ENCODE measurements around the gene CASK. TPM values are rescaled to one million over a fixed set of nuclear protein-coding genes. Genes with fewer than 3 reads are reported as not detected.
"Not testable (repeated sequence)": the region's sequence is repeated elsewhere in the genome, so short reads cannot be mapped to it uniquely, and the experiment has no call there.

Gene CASK
- total RNA-seq, 2 donors from 2014 or later: 35.6 to 95.6 TPM

DNA sequence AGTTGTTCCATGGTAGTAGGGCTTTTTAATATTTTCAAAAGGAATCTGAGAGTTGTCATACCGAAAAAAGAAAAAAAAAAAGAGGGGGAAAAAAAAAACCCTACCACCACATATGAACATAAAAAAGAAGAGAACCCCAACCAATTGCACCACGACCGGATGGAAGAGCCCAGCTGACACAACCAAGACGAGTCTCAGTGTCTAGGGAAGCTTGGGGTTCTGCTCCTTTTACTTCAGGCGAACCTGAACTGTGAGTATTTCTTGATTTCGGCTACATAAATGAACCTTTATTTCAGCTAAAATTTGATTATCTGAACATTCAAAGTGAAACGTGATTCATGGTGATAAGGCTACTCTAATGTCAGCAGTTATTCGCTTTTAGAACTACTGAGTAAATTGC is 234.5 kb downstream of the CASK start, which contains the start of gene GPR34:
Gene GPR34, plus strand, starts transcription at position 139 of the 400 bp plus-strand sequence. CDS start 6,661 bp downstream, outside the sequence.
- H3K27ac Mint-ChIP-seq: peak within 1 kb of the TSS; percentile 36
- peak; percentile 79 for ATAC-seq (replicated peaks)
- H3K27me3 Mint-ChIP-seq: no peaks in the 10 kb centered on the region
- H3K9me3 Mint-ChIP-seq: no peaks in the 10 kb centered on the region
- peaks cover 5% of the 10 kb centered on the region for H3K36me3 Mint-ChIP-seq (ENCODE audit: low read depth)
- peak within 1 kb of the TSS; percentile 27 for H3K4me3 Mint-ChIP-seq
- H3K4me1 Mint-ChIP-seq: peaks cover 11% of the 10 kb centered on the region

DNA sequence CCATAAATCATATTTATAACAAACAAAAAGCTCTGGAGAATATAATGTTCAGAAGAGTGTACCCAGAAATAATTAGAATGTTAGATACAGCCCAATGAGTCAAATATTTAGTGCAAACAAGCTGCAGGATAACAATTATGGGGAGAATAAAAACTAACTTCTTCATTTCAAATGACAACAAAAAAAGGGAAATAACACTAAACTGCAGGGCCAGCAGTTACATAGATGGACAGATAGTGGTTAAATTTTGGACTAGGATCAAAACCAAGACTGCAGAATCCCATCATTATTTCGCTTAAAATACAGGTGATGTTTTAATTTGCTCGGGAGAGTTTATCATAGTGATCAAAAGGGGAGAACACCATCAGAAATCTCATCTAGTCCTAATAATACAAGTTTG is 235.2 kb downstream of the CASK start:
- ATAC-seq (replicated peaks): no peak
- Mint-ChIP-seq H3K36me3 (ENCODE audit: low read depth) (no peaks in the 10 kb centered on the region), H3K27me3 (no peaks in the 10 kb centered on the region), H3K9me3 (no peaks in the 10 kb centered on the region), H3K27ac (no peak overlapping the region), H3K4me3 (peak overlapping the region; percentile 27), H3K4me1 (peaks cover 8% of the 10 kb centered on the region)

DNA sequence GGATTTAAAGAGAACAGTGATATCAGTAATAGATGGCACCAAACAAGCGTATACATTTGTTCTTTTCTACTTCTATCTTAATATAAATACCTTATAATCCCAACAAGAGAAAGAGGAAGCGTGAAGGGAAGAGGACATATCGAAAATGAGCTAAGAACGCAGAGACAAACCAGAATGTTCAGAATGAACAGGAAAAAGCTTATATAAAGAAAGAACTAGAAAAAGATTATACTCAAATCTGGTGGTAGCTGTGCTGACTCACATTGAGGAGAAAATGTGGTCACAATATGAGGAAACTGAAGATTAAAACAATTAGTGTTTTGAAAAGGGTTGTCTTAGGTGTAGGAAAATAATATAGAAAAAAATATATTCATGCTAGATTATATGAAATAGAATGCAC is 236.6 kb downstream of the CASK start:
- Mint-ChIP-seq H3K4me3 (no peak overlapping the region), H3K27ac (no peak overlapping the region), H3K9me3 (no peaks in the 10 kb centered on the region), H3K27me3 (no peaks in the 10 kb centered on the region), H3K4me1 (peaks cover 3% of the 10 kb centered on the region), H3K36me3 (ENCODE audit: low read depth) (no peaks in the 10 kb centered on the region)
- ATAC-seq (replicated peaks): peak; percentile 49

DNA sequence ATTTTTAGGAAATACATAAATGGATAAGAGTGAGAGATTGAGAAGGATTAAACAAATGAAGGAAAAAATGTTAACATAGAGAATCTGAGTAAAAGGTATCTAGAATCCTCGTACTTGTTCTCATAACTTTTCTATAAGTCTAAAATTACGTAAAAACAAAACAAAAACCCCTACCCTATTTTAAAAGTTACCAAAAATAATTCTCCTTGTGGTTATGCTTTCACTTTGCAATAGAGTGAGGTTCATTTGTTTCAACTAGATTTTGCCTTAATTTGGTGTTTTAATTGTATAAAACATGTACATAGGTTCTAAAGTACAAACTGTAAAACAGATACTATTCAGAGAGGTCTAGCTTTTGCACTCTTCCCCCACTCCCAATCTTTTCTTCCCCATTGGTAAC is 238.4 kb downstream of the CASK start:
- ATAC-seq (replicated peaks): no peak
- H3K27me3 Mint-ChIP-seq: no peaks in the 10 kb centered on the region
- H3K27ac Mint-ChIP-seq: no peak overlapping the region
- no peak overlapping the region for H3K4me3 Mint-ChIP-seq
- H3K36me3 Mint-ChIP-seq (ENCODE audit: low read depth): no peaks in the 10 kb centered on the region
- H3K9me3 Mint-ChIP-seq: no peaks in the 10 kb centered on the region
- peaks cover 3% of the 10 kb centered on the region for H3K4me1 Mint-ChIP-seq

DNA sequence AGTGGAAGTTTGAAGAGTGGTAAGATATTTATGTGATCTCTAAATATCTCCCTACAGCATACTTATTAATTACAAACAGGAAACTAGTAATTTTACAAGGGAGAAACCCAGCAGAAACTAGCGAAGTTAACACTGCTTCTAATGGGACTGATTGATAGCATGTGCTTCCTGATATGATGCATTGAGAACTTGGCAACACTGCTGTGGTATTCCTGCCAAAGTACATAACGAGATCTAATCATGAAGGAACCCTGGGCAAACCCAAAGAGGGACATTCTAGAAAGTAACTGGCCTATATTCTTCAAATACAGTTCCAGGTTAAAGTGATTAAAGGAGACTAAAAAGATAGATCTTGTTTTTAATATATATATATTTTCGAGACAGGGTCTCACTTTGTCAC is 239.2 kb downstream of the CASK start:
- Mint-ChIP-seq H3K36me3 (ENCODE audit: low read depth) (no peaks in the 10 kb centered on the region), H3K27ac (no peak overlapping the region), H3K9me3 (no peaks in the 10 kb centered on the region), H3K4me1 (peaks cover 3% of the 10 kb centered on the region), H3K27me3 (no peaks in the 10 kb centered on the region), H3K4me3 (no peak overlapping the region)
- no peak for ATAC-seq (replicated peaks)

DNA sequence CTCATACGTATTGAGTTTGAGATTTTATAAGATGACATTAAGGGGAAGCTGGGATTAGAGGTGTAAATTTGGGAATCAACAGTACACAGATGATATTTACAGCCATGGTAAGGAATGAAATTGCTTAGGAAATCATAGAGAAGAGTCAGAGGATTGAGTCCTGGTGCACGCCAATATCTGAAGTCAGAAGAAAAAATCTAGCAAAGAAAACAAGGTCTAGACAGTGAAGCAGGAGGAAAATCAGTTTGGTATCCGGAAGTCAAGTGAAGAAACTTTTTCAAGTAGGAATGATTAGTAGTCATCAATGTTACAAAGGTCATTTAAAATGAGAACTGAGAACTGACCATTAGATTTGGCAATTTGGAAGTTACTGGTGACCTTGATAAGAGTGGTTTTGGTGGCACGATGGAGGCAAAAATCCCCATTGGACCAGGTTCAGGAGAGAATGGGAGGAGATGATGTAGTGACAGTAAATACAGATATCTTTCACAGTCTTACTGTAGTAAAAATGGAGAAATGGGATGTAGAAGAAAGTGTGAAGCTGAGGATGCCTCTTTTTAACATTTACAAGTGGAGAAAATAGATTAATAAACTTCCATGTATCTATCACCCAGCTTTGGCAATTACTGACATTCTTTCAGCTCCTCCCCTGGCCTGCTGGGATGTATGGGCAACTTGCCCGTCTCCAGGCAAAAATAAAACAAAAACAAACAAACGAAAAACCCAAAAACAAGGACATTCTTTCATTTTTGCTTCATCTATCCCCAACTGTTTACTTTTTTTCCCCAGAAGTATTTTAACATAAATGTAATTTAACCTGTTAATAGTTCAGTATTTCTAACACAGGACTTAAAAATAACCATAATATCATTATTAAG is 245.9 kb downstream of the CASK start:
- Mint-ChIP-seq H3K4me3 (no peak overlapping the region), H3K27me3 (no peaks in the 10 kb centered on the region), H3K27ac (no peak overlapping the region), H3K4me1 (peaks cover 10% of the 10 kb centered on the region), H3K36me3 (ENCODE audit: low read depth) (peaks cover 34% of the 10 kb centered on the region), H3K9me3 (no peaks in the 10 kb centered on the region)
- ATAC-seq (replicated peaks): no peak

DNA sequence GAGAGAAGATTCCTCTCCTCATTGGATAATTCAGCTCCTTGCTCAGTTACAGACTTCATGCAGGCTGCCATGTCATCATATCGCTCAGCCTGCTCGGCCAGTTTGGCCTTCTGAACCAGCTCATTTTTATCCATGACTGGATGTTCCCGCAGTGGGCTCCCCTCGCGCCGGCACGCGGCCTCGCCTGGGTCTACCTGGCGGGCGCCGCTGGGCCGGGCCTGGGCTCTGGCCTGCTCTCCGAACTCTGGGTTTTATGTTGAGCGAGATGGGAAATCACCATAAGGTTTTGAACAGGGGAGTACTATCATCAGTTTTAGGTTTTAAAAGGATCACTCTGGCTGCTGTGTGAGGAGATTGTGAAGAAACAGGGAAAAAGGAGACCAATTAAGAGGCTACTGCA is 247.0 kb downstream of the CASK start:
- not testable (repeated sequence) for H3K9me3 Mint-ChIP-seq; ATAC-seq (replicated peaks); H3K4me3 Mint-ChIP-seq; H3K27me3 Mint-ChIP-seq; H3K4me1 Mint-ChIP-seq; H3K27ac Mint-ChIP-seq
- H3K36me3 Mint-ChIP-seq (ENCODE audit: low read depth): peaks cover 43% of the 10 kb centered on the region

DNA sequence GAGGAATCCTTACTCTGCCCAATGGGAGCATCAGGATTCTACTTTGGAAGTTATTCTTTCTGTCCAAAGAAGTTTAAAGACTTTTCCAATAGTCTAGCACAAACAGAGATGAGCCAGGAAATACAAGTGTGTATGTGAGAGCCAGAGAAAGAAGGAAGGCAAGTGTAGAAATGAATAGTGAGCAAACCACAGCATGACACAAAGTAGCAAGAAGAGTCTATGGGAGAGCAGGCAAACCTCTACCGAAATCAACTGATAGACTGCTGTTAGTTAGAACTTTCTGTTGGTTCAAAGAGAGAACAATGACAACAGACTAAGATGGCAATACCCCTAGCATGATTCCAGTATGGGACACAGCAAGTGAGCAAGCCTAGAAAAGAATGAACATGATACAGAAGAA is 250.7 kb downstream of the CASK start:
- ATAC-seq (replicated peaks): peak; percentile 84
- no peak overlapping the region for H3K27ac Mint-ChIP-seq
- H3K4me3 Mint-ChIP-seq: no peak overlapping the region
- H3K4me1 Mint-ChIP-seq: peaks cover 17% of the 10 kb centered on the region
- no peaks in the 10 kb centered on the region for H3K27me3 Mint-ChIP-seq
- H3K9me3 Mint-ChIP-seq: no peaks in the 10 kb centered on the region
- peaks cover 61% of the 10 kb centered on the region for H3K36me3 Mint-ChIP-seq (ENCODE audit: low read depth)

DNA sequence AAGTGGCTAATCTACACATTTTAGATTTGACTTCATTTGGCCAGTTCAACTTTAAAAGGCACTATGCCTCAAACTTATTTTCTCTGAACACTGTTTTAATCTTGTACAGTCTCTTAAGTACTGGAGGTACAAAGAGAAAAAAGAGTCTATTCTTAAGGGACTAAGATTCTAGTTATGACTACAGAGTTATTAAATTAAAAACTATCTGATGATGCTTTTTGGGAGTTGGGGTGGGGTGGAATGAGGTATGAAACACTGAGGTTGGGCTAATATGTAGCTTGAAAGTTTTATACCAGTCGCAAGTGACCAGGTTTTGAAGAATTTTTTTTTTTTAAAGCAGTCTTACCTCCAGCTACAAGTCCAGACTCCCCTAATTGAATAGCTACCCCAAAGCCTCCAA is 252.3 kb downstream of the CASK start:
- ATAC-seq (replicated peaks): peak; percentile 10
- Mint-ChIP-seq H3K9me3 (no peaks in the 10 kb centered on the region), H3K27me3 (no peaks in the 10 kb centered on the region), H3K27ac (no peak overlapping the region), H3K4me3 (no peak overlapping the region), H3K36me3 (ENCODE audit: low read depth) (peaks cover 53% of the 10 kb centered on the region), H3K4me1 (peaks cover 19% of the 10 kb centered on the region)

DNA sequence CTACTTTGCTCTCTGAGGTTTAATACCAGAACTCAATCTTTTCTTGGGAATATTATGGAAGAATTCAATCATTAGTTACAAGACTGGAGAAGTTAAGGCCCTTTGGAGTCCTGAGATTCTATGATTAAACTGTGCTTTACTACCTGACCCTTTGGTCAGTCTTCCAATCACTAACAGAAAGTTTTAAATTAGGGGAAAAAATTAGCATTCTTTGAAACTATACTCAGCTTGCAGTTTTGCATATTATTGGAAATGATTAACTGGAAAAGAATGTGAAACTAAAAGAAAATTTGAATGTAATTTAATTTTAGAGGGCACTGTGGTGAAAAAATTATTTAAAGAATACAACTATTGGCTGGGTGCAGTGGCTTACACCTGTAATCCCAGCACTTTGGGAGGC is 253.2 kb downstream of the CASK start:
- H3K4me3 Mint-ChIP-seq: no peak overlapping the region
- H3K4me1 Mint-ChIP-seq: peaks cover 26% of the 10 kb centered on the region
- H3K36me3 Mint-ChIP-seq (ENCODE audit: low read depth): peaks cover 54% of the 10 kb centered on the region

DNA sequence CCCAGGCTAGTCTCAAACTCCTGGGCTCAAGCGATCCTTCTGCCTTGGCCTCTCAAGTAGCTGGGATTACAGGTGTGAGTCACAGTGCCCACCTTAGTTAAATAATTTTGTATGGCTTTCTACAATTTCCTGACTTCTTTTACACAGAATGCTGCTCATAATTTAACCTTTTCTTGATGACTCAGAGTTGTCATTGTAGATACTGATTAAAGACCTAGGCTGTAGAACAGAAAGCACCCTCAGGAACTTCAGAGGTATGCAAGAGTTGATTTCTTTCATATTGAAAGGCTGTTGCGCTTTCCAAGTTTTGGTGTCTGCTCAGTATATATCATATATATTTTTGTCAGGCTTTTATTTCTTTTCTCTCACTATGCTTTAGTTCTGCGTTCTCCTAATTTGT is 255.7 kb downstream of the CASK start:
- Mint-ChIP-seq H3K4me1 (peaks cover 21% of the 10 kb centered on the region), H3K9me3 (no peaks in the 10 kb centered on the region), H3K27ac (no peak overlapping the region), H3K27me3 (no peaks in the 10 kb centered on the region), H3K4me3 (no peak overlapping the region), H3K36me3 (ENCODE audit: low read depth) (peaks cover 72% of the 10 kb centered on the region)
- peak; percentile 34 for ATAC-seq (replicated peaks)

More for the DNA sequence above, 253.2 kb downstream of the CASK start:
- H3K27me3 Mint-ChIP-seq: no peaks in the 10 kb centered on the region
- no peaks in the 10 kb centered on the region for H3K9me3 Mint-ChIP-seq
- peak overlapping the region; percentile 30 for H3K27ac Mint-ChIP-seq
- no peak for ATAC-seq (replicated peaks)

DNA sequence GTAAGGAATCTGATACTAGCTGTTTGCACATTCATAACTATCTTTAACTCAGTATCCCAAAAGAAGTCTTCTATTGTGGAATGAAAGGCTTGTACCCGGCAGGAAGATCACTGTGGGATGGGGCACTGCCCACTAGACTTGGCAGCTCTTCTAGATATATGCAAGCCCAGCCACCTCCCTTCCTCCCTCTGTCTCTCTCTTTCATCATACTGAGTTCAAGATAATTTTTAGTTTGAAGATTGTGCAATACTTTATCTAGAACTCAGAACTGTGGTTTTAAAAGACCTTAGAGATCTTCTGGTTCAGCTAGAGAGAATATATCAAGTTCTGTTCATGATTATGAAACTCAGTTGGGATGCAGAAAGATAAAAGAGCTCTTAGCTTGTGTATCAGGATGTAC is 257.1 kb downstream of the CASK start:
- H3K9me3 Mint-ChIP-seq: no peaks in the 10 kb centered on the region
- peaks cover 21% of the 10 kb centered on the region for H3K4me1 Mint-ChIP-seq
- peak overlapping the region; percentile 78 for H3K27ac Mint-ChIP-seq
- ATAC-seq (replicated peaks): no peak
- H3K27me3 Mint-ChIP-seq: no peaks in the 10 kb centered on the region
- peak overlapping the region; percentile 58 for H3K4me3 Mint-ChIP-seq
- peaks cover 75% of the 10 kb centered on the region for H3K36me3 Mint-ChIP-seq (ENCODE audit: low read depth)

DNA sequence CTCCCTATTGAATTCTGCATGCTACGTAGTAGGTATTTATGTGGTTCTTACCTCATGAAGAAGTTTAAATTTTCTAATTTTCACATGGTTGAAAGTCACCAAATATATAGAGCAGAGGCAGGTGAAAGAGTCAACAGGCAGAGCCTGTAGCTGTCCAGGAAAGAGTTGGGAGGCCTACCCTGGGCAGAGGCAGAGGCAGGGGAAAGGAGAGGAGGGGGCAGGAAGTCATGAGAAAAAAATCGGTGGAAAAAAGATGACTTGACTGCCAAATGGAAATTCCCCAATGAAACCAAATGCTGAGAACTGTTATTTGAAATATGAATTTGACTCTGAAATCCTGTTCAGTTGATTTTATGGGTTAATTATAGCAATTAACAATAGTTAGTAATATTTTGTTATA is 257.7 kb downstream of the CASK start:
- H3K9me3 Mint-ChIP-seq: no peaks in the 10 kb centered on the region
- ATAC-seq (replicated peaks): no peak
- peaks cover 21% of the 10 kb centered on the region for H3K4me1 Mint-ChIP-seq
- H3K27me3 Mint-ChIP-seq: no peaks in the 10 kb centered on the region
- H3K4me3 Mint-ChIP-seq: peak overlapping the region; percentile 58
- peaks cover 73% of the 10 kb centered on the region for H3K36me3 Mint-ChIP-seq (ENCODE audit: low read depth)
- H3K27ac Mint-ChIP-seq: peak overlapping the region; percentile 78

DNA sequence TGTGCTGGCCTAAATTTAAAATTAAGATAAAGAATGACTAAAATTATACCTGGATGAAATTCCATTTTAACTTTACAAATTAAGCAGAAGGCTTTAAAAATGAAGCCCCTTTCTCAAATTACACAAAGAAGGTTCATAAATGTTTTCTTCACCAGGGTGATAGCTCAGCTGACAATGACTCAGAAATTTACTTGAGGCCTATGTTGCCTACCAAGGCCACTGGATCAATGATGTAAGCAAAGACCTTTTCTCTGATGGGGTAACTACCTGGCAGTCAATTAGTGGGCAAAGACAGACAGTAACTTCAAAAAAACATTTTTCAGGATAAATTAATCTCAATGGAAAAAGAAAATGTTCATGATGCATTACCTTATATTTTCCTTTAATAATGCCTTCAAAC is 258.4 kb downstream of the CASK start:
- peak overlapping the region; percentile 58 for H3K4me3 Mint-ChIP-seq
- peak; percentile 69 for ATAC-seq (replicated peaks)
- peaks cover 71% of the 10 kb centered on the region for H3K36me3 Mint-ChIP-seq (ENCODE audit: low read depth)
- peak overlapping the region; percentile 78 for H3K27ac Mint-ChIP-seq
- H3K9me3 Mint-ChIP-seq: no peaks in the 10 kb centered on the region
- peaks cover 21% of the 10 kb centered on the region for H3K4me1 Mint-ChIP-seq
- no peaks in the 10 kb centered on the region for H3K27me3 Mint-ChIP-seq

DNA sequence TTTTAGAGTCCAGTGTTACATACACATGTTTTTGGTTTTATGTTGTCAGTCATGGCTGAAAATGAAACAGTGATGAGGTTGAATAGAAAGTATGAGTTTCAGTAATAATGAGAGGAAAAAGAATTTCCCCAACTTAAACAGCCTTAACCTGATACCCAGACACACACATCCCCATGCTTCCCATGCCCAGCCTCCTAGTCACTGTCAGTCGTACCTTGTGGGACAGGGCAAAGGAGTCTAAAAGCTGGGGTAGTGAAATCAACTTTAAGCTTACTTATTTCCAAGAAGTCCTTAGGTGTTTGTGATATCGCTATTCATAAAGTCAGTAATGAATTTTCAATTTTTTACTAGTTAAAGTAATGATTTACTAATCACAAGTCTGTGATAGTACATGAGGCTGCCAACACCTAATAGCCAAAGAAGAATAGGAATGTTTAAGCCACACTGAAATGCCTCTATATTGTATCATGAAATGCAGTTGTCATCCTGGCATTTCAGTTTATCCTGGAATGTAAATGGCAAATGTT is 258.9 kb downstream of the CASK start:
- no peaks in the 10 kb centered on the region for H3K9me3 Mint-ChIP-seq
- peaks cover 71% of the 10 kb centered on the region for H3K36me3 Mint-ChIP-seq (ENCODE audit: low read depth)
- H3K27ac Mint-ChIP-seq: peak overlapping the region; percentile 78
- no peaks in the 10 kb centered on the region for H3K27me3 Mint-ChIP-seq
- H3K4me3 Mint-ChIP-seq: peak overlapping the region; percentile 58
- peaks cover 21% of the 10 kb centered on the region for H3K4me1 Mint-ChIP-seq
- ATAC-seq (replicated peaks): peak; percentile 92

Data from activated T-helper 17 cell treated with anti-CD3 and anti-CD28 coated beads, Interleukin-2, amount 50 U/mL, for 72 hours (primary cell).